ENCODE measurements around the gene SLC25A39. TPM values are rescaled to one million over a fixed set of nuclear protein-coding genes. Genes with fewer than 3 reads are reported as not detected.
A peak's percentile ranks its signal among the peaks of the same experiment; 100 is the strongest.

The SLC25A39 gene
- total RNA-seq, 2 donors from 2014 or later: 72.6 to 154 TPM

DNA sequence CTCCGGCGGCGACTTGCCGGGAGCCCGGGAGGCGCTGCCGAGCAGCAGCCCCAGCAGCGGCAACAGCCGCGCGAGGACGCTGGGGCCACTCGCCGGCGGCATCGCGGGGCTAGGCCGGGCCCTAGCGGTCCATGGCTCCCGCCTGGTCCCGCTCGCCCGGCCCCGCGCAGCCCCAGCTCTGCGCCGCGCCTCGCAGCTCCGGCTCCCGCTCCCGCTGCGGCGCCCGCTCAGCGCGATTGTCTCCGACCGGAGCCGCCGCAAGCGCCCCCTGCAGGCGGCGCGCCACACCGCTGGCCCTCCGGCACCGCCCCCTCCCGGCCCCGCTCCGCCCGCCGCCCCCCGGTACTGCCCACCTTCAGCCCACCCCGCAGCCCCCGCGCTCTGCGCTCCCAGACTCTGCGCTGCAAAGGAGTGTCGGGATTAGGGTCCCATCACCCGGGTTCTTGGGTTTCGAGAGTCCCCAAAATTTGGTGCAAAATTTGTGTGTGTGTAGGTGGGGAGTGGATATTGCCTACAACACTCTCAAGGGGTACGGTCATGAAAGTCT is 39.1 kb upstream of the SLC25A39 start, which contains the start of gene FAM171A2:
FAM171A2 (minus strand) TSS at position 241 of the 547 bp plus-strand sequence; CDS start at position 102, 139 bp downstream.
- peaks cover 18% of the 10 kb centered on the region for H3K4me1 ChIP-seq
- 0% methylated on average over 2 to 19 of the region's 63 CpGs for WGBS, 2 donors
- ATAC-seq: peak; percentile 88
- no peaks in the 10 kb centered on the region for H3K9me3 ChIP-seq
- intact Hi-C loops (cut with DNase I): no loop called here
- TF ChIP-seq, protein P1, sequence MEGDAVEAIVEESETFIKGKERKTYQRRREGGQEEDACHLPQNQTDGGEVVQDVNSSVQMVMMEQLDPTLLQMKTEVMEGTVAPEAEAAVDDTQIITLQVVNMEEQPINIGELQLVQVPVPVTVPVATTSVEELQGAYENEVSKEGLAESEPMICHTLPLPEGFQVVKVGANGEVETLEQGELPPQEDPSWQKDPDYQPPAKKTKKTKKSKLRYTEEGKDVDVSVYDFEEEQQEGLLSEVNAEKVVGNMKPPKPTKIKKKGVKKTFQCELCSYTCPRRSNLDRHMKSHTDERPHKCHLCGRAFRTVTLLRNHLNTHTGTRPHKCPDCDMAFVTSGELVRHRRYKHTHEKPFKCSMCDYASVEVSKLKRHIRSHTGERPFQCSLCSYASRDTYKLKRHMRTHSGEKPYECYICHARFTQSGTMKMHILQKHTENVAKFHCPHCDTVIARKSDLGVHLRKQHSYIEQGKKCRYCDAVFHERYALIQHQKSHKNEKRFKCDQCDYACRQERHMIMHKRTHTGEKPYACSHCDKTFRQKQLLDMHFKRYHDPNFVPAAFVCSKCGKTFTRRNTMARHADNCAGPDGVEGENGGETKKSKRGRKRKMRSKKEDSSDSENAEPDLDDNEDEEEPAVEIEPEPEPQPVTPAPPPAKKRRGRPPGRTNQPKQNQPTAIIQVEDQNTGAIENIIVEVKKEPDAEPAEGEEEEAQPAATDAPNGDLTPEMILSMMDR (IDR thresholded peaks at IDR 0.05): peak in 5 of 7 experiments; percentile 24 to 95 (median 79)
- no peak for TF ChIP-seq POLR2A (IDR thresholded peaks at IDR 0.05)
- no peak within 1 kb of the TSS for H3K27ac ChIP-seq
- no peaks in the 10 kb centered on the region for H3K27me3 ChIP-seq
- DNase-seq: peak; percentile 34 to 66 (median 58)
- H3K36me3 ChIP-seq (replicated peaks in 1 of 2; ENCODE audit: insufficient read depth in 1 of 2, low read depth in 2 of 2): no peaks in the 10 kb centered on the region
- peak within 1 kb of the TSS in 1 of 2 donors; percentile 32 for H3K4me3 ChIP-seq

DNA sequence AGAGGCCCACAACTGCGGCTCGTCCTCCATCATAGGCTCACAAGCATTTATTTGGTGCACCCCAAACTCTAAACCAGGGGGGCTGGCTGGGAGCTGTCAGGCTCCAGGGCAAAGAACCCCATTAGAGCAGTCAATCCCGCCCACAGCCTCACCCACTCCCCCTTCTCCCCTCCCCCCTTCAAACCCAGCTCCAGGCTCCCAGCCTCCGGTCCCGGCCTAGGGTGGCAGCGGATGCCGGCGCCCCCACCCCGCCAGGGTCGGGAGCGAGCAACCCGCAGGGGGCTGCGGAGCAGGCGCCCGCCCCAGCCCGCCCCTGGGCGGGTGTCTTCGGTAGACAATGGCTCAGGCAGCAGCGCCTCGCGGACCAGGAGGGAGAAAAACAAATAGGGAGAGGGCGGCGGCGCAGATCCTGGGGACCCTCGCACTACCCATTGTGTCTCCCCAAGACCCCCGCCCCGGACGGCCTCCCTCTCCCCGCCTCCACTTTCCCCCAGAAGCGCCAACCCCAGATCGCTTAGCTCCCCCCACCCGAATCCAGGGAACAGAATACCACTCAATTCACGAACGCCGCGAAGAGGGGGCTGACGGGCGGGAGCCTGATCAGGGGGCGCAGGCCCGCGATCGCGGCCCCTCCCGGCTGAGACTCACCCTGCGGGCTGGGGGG is 38.5 kb upstream of the SLC25A39 start:
- ATAC-seq (peak; percentile 39), DNase-seq (no peak)
- Histone ChIP-seq H3K9me3 (no peaks in the 10 kb centered on the region), H3K4me1 (peaks cover 18% of the 10 kb centered on the region), H3K4me3 (peak overlapping the region in 1 of 2 donors; percentile 32), H3K27ac (no peak overlapping the region), H3K36me3 (replicated peaks in 1 of 2; ENCODE audit: insufficient read depth in 1 of 2, low read depth in 2 of 2) (no peaks in the 10 kb centered on the region), H3K27me3 (no peaks in the 10 kb centered on the region)
- intact Hi-C loops (cut with DNase I): no loop called here
- TF ChIP-seq, protein P1 (IDR thresholded peaks at IDR 0.05): no peak
- TF ChIP-seq POLR2A (IDR thresholded peaks at IDR 0.05): no peak
- 2% methylated on average over 29 of the region's 45 CpGs; no CpG with 5 or more reads in 1 of the 2 donors for WGBS, 2 donors

DNA sequence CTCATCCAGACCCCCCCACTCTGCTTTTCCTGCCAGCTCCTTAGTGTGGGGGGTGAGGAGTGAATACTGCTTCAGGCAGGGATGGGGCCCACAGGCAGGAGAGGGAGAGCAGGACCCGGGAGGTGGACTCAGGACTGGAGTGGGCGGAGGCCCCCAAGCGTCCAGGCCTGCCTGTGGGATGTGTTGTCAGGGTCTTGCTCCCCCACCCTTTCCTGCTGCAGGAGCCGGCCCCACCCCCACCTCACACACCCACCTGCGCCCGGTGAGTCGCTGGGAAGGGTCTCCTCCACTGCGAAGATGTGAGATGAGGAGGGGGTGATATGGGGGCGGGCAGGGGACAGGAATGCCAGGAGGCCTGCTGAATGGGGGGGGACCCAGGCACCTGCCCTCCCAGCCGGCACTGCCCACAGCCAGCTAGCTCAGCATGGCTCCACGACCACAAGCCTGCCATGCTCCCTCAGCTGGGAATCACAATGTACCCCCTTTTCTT is 37.9 kb upstream of the SLC25A39 start:
- H3K27ac ChIP-seq: no peak overlapping the region
- no peaks in the 10 kb centered on the region for H3K9me3 ChIP-seq
- DNase-seq: no peak
- WGBS, 2 donors: 15 to 31% methylated on average over 5 to 6 of the region's 11 CpGs
- H3K4me3 ChIP-seq: no peak overlapping the region
- no peak for TF ChIP-seq POLR2A (IDR thresholded peaks at IDR 0.05)
- TF ChIP-seq, protein P1 (IDR thresholded peaks at IDR 0.05): no peak
- H3K36me3 ChIP-seq (replicated peaks in 1 of 2; ENCODE audit: insufficient read depth in 1 of 2, low read depth in 2 of 2): no peaks in the 10 kb centered on the region
- no peak for ATAC-seq
- peaks cover 18% of the 10 kb centered on the region for H3K4me1 ChIP-seq
- intact Hi-C loops (cut with DNase I): no loop called here
- no peaks in the 10 kb centered on the region for H3K27me3 ChIP-seq

DNA sequence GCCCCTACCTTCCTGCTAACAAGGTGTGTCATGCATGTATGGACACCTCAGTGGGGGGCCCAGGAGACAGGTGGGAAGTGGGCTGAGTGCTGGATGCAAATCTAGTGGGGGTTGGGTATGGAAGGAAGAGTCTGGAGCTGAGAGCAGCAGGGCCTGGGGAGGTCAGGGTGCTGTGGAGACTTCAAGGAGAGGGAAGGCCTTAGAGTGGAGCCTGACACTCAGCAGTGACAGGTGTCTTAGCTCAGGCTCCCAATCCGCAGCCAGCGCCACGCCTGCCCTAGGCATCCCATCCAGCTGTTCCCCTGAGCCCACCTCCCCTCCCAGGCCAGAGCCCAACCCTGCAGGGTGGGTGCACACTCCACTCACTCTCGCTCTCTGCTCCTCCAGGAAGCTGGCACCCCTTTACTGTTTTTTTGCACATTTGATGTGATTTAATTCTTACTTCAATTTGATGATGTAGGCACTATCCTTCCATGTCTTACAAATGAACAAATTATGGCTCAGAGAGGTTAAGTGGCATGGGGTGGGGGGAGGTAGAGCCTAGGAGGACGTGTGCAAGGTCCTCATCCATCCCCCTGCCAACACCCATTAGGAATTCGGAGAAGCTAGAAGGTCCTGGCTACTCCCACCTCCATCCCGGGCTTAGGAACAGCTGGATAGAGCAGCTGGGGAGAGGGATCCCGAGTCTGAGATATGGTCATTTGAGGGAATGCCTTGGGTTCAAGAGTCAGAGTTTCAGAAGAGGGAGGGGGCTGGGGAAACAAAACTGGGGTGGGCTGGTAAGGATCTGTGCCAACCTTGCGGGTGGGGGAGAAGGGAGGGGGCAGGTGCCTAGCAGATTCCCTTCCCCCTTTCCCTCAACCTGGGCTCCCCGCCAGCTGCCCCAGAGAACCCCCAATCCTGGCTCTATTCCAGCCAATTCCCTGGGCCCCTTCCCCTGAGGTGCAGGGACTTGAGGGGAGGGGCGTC is 37.0 kb upstream of the SLC25A39 start:
- intact Hi-C loops (cut with DNase I): no loop called here
- Histone ChIP-seq H3K4me1 (peaks cover 18% of the 10 kb centered on the region), H3K36me3 (replicated peaks in 1 of 2; ENCODE audit: insufficient read depth in 1 of 2, low read depth in 2 of 2) (no peaks in the 10 kb centered on the region), H3K4me3 (no peak overlapping the region), H3K27me3 (no peaks in the 10 kb centered on the region), H3K9me3 (no peaks in the 10 kb centered on the region), H3K27ac (no peak overlapping the region)
- no peak for ATAC-seq
- TF ChIP-seq POLR2A (IDR thresholded peaks at IDR 0.05): no peak
- TF ChIP-seq, protein P1 (IDR thresholded peaks at IDR 0.05): no peak
- WGBS, 2 donors: 60 to 64% methylated on average over 9 to 11 of the region's 11 CpGs
- no peak for DNase-seq

All from body of pancreas (tissue), 4 donors.